MV-4-11 (cell line): ENCODE measurements around the gene COL4A1.
A peak's percentile ranks its signal among the peaks of the same experiment; 100 is the strongest.

Experiments
- DNase-seq: peaks from one replicate; lab custom pipeline; 2025; lab: John Stamatoyannopoulos, UW

The COL4A1 gene

GRCh38 chr13:110161112-110161882 is 145.7 kb downstream of the COL4A1 start:
- DNase-seq, result peak; percentile 39

- no peak for DNase-seq
Measured at GRCh38 chr13:110158226-110158625, 148.7 kb downstream of the COL4A1 start.

GRCh38 chr13:110157718-110158117 is 149.2 kb downstream of the COL4A1 start:
- DNase-seq, result no peak

GRCh38 chr13:110156301-110157049 is 150.5 kb downstream of the COL4A1 start:
- DNase-seq, result no peak

- DNase-seq, result no peak
Measured at GRCh38 chr13:110155072-110155471, 151.9 kb downstream of the COL4A1 start.

DNA sequence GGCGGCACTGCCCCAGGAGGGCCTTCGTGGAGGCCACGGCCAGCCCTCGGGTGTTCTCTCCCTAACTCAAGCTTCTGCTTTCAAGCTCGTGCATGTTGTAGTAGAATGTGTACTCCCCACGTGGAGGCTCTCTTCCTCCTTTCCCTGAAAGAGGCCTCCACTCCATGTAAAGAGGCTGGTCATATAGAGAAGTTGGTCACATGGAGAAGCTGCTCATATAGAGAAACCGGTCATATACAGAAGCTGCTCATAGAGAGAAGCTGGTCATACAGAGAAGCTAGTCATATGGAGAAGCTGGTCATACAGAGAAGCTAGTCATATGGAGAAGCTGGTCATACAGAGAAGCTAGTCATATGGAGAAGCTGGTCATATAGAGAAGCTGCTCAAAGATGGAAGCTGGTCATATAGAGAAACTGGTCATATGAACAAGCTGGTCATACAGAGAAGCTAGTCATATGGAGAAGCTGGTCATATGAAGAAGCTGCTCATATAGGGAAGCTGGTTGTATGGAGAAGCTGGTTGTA is 152.5 kb downstream of the COL4A1 start:
- peak; percentile 79 for DNase-seq

DNA sequence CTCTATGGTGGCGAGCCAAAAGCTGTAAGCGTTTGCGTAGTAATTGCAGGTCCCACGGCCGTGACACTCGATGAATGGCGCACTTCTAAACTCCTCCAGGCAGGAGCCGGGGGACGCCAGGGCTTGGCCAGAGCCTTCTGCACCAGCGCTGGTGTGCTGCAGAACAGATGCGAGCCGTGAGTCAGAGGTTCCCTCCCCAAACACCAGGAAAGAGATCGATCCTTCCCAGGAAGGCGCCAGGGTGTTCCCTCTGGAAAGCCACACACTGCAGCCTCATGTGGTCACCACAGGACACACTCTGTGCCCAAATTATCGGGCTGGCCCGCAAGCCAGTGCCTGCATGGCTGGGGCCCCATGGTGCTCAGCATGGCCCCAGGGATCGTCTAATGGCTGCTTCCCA is 154.6 kb downstream of the COL4A1 start:
- no peak for DNase-seq

DNA sequence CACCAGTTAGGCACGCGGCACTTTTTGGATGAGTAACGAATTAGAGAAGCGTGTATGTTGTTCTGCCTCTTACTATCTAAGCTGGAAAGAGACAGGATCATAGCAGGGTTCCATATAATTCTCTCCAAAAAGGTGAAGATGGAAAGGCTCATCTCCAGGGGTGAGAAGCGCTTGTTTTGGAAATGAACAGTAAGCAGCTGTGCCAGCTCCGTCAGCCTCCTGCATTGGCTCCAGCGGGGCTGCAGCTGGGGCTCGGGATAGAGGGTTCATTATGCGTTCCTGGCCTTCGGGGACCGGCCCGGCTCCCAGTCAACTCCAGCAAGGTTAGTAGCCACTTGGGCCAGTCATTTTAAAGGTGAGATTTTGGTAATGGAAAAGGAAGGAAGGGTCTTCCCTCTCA is 155.5 kb downstream of the COL4A1 start:
- DNase-seq, result no peak

DNA sequence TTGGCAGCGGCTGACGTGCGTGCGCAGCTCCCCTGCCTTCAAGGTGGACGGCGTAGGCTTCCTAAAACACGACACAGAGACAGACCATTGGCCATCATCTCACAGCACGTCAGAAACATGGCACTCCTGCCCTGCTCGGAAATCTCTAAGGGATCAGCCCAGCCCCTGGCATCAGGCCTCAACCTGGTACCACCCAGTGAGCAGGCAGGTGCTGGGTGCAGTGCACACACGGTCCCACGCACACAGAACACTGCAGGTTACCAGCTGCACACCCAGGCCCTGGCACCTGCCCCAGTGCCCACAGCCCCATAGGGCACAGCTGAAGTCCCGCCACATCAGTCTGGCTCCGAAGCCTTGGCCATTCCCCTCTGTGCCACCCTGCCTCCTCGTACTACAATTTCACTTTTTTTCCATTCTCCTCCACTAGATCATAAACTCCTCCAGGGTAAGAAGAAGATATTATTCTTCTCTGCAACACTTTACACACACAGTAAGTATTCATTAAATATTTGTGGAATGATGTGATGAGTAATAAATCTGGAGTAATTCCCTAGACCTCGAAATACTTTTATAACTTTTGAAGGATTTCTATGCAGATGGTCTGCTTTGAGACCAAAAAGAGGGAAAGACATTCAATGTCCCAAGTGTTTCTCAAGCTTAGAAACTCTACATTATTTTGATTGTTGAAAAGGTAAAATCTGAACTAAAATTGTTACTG is 156.4 kb downstream of the COL4A1 start:
- DNase-seq, result no peak

GRCh38 chr13:110149036-110149435 is 157.9 kb downstream of the COL4A1 start:
- no peak for DNase-seq

GRCh38 chr13:110140099-110140498 is 166.9 kb downstream of the COL4A1 start:
- DNase-seq, result no peak

DNA sequence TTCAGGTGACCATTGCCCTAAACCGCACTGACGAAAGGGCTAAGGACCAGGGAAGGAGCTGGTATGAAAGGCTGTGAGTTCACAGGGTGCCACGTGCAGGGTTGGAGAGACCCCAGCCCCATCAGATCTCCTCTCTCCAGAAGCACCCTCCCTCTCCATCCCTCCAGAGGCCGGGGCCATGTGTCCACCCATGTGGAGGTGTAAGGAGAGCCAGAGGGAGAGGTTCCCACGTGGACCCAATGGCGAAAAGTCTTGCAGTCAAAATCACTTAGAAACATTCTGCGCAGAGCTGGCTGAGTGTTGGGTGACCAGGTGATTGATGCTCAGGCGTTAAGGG is 168.3 kb downstream of the COL4A1 start:
- DNase-seq, result no peak

DNA sequence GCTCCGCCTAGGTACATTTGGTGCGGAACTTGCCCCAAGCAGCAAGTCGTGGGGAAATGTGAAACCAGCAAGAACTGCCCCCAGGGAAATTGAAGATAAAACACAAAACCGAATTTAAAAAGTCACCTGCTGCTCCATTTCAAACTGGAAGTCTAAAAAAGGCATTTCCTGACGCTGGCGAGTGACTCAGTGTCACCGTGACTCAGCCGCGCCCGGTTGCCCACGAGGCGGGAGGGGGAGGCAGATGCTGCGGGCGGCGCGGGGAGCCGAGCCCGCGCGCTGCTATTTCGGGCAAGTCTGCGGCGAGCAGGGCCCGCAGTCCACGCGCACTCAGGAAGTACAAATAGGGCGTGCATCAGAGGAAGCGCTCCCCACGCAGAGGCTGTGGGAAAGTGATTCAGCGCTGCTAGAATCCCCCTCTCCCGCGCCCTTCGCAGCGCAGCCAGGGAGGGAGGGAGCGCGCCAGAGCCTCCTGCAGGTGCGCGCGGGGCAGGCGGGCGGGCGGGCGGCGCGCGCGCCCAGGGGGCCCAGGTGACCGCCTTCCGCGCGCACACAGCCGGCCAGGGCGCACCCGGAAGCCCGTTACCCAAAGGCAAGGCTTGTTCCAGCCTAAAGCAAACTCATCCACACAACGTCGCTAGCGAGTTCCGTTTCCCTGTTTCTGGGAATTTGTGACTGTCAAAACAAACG is 168.8 kb downstream of the COL4A1 start:
- peak; percentile 86 for DNase-seq

DNA sequence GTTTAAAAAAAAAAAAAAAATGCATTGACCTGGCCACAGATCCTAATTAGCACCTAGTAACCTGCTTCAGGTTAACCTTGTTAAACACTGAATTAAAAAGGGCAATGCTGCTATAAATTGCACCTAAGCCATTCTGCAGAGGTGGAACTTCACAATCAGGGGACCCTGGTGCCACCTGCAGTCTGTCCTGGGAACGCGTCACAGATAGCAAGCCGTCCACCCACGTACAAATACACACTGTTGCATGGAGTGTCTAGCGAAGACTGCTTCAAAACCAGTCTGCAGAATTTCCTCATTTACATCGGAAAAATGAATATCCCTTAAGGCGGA is 169.3 kb downstream of the COL4A1 start:
- DNase-seq, result no peak

DNA sequence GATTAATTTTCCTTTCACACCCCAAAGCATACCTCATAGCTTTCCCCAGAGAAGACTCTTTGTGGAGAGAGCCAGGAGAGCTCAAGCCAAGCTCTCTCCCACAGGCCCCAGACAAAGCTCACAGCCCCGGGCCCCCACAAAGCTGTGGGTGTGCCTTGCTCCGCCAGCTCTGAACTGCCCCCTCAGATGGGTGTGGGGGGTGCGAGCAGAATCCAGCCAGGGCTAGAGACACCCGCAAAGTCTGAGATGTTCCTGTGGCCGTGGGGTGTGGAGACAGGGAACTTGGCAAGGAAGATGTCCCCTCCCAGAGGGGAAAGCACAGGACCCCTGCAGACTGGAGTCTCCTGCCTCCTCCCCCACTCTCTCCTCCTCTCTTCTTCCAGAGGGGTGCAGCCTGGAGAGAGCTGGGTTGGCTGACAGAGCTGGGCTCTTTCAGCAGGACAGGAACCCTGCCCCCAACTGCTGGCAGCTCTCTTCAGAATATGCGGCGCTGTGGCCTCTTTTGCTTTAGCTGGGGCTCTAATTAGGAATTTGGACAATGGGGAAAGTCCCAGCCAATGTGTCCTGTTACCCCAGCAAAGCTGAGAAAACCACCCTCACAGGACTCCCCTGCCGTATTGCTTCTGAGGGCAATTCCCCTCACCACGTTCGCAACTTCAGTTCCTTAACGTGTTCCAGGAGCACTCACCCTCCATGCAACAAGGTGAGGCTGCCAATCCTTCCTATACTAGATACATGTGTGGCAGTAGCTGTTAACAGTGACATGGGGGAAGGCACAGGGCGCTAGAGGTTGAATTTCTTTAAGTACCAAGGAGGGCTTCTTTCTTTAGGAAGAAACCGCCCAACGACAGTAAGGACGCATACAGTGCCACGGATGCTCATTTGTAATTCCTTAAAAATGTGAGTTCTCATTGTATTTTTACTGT is 170.0 kb downstream of the COL4A1 start:
- no peak for DNase-seq

DNA sequence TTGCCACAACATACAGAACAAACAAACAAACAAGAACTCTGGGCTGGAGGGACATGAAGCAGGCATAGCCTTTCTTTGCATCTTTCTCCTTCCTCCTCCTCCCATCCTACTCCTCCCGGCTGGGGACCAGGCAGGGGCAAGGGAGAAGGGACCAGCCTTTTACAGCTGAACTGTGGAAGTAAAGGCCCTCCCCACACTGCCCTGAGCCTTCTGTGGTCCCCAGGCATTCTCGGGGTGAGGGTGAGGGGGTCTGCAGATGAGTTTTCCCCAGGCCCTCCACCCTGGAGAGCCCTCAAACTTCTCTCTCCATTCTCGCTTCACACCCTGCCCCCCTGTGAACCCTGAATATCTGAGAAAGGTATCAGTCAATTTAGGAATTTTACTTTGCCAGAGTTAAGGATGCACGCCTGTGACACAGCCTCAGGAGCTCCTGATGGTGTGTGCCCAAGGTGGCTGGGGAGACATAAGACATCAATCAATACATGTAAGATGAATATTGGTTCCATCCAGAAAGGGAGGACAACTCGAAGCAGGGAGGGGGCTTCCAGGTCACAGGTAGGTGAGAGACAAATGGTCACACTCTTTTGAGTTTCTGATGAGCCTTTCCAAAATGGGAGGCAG is 170.9 kb downstream of the COL4A1 start:
- no peak for DNase-seq

- DNase-seq, result peak; percentile 87
Measured at GRCh38 chr13:110134801-110135200, 172.2 kb downstream of the COL4A1 start.

DNA sequence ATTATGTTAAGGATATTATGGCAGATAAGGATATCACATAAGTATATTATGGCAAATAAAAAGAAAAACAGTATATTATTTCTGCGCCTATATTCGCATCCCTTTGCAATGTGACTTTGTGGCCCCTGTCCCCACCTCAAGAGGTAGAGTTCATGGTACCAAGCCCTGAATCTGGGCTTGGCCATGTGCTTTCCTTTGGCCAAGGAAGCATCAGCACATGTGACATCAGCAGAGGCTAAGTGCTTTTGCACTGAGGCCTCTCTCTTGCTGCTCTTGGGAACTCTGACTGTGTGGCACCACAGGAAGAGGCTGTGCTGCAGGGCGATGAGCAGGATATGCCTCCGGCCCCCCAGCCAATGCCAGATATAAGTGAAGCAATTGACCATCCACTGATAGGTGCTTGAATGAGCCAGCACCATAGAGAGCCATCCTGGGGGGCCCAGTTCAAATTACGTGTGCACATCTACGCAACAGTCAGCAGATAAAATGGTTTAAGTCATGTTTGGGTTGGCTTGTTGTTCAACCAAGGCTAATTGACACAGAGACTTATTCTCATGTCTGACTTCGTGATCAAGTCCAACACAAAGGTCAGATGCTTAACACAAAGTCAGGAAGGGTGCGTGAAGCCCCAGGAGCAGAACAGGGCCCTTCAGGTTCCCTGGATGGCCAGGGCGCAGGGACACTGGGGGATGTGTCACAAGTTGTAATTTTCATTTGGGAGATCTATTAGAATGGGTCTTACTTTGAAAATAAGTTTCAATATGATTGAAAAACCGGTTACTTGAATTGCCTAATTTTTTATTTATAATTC is 173.3 kb downstream of the COL4A1 start:
- no peak for DNase-seq

GRCh38 chr13:110132225-110132982 is 174.6 kb downstream of the COL4A1 start:
- no peak for DNase-seq
